PC-3 (cell line): ENCODE data around the gene PXT1. TPM values are rescaled to one million over a fixed set of nuclear protein-coding genes. Genes with fewer than 3 reads are reported as not detected.
A peak's percentile ranks its signal among the peaks of the same experiment; 100 is the strongest.

Experiments used
- ATAC-seq: fragments of 200-7000 bp; cut with Tn5 transposase; 2 replicates; pipeline ENCODE4 v1.9.1; 2020; ENCODE audit warnings: mild to moderate bottlenecking, moderate library complexity
- BruUV-seq: library from RNA; stranded (reverse); fragments of 400-500 nt; replicated peaks from 2 replicates; lab custom pipeline; 2021; lab: Mats Ljungman, UMichigan
- CTCF ChIA-PET: fragments of 300-600 bp; sonication (Branson Sonifier 250); formaldehyde crosslinking; loops from one replicate; lab custom pipeline; 2022; ENCODE audit warnings: antibody characterized with exemption; lab: Charles Lee
- POLR2A ChIA-PET: fragments of 300-600 bp; sonication (Branson Sonifier 250); formaldehyde crosslinking; loops from one replicate; lab custom pipeline; 2022; ENCODE audit warnings: antibody characterized with exemption; ENCODE audit not compliant: unreplicated experiment; lab: Charles Lee
- DNase-seq: peaks from one replicate; pipeline ENCODE4 v3.0.0-alpha.2; 2015
- H2AFZ ChIP-seq: fragments of 300-600 bp; sonication (generic); 2 replicates; pipeline ENCODE4 v1.6.0; 2016; ENCODE audit warnings: antibody characterized with exemption, low read length
- H3F3A ChIP-seq: fragments of 300-600 bp; sonication (generic); one replicate; pipeline ENCODE4 v1.6.0; 2017; ENCODE audit warnings: antibody characterized with exemption, low read length, control low read depth, mild to moderate bottlenecking; ENCODE audit not compliant: unreplicated experiment
- H3K27ac ChIP-seq: fragments of 300-600 bp; sonication (generic); 2 replicates; pipeline ENCODE4 v1.5.1; 2016; ENCODE audit warnings: mild to moderate bottlenecking, low read length
- H3K27me3 ChIP-seq: fragments of 300-600 bp; sonication (generic); 2 replicates; pipeline ENCODE4 v1.6.1; 2016; ENCODE audit warnings: low read length, mixed read lengths
- H3K36me3 ChIP-seq: fragments of 300-600 bp; sonication (generic); 2 replicates; pipeline ENCODE4 v1.6.1; 2016; ENCODE audit warnings: low read depth, mixed run types, low read length, mixed read lengths
- H3K4me1 ChIP-seq: fragments of 300-600 bp; sonication (generic); 2 replicates; pipeline ENCODE4 v1.5.1; 2016; ENCODE audit warnings: low read length; ENCODE audit not compliant: insufficient read depth
- H3K4me2 ChIP-seq: fragments of 300-600 bp; sonication (generic); 2 replicates; pipeline ENCODE4 v1.6.0; 2016; ENCODE audit warnings: low read length
- H3K4me3 ChIP-seq: fragments of 300-600 bp; sonication (generic); 2 replicates; pipeline ENCODE4 v1.5.1; 2016; ENCODE audit warnings: mild to moderate bottlenecking, low read length, mixed read lengths
- H3K79me2 ChIP-seq: fragments of 300-600 bp; sonication (generic); 2 replicates; pipeline ENCODE4 v1.6.1; 2017; ENCODE audit warnings: low read length, mixed read lengths
- H3K9ac ChIP-seq: fragments of 300-600 bp; sonication (generic); 2 replicates; pipeline ENCODE4 v1.6.0; 2016; ENCODE audit warnings: mild to moderate bottlenecking, low read length
- H3K9me2 ChIP-seq: fragments of 300-600 bp; sonication (generic); replicated peaks from 2 replicates; pipeline ENCODE4 v1.6.1; 2016; ENCODE audit warnings: mixed run types, low read length, mixed read lengths
- H3K9me3 ChIP-seq: fragments of 300-600 bp; sonication (generic); 2 replicates; pipeline ENCODE4 v1.6.1; 2016; ENCODE audit warnings: low read length, mixed read lengths
- H4K20me1 ChIP-seq: fragments of 300-600 bp; sonication (generic); 2 replicates; pipeline ENCODE4 v1.6.1; 2016; ENCODE audit warnings: low read length, mixed read lengths
- EZH2 ChIP-seq: fragments of 300-600 bp; sonication (generic); IDR thresholded peaks from one replicate; pipeline ENCODE4 v1.6.1; 2017; ENCODE audit warnings: antibody characterized with exemption, mild to moderate bottlenecking, low read length; ENCODE audit not compliant: unreplicated experiment
- EZH2phosphoT487 ChIP-seq: fragments of 300-600 bp; sonication (generic); IDR thresholded peaks from 2 replicates; pipeline ENCODE4 v1.6.1; 2018; ENCODE audit warnings: mild to moderate bottlenecking, antibody characterized with exemption, low read length, borderline replicate concordance
- intact Hi-C: fragments of 100-400 bp; cut with micrococcal nuclease; formaldehyde crosslinking; loops from 2 replicates; pipeline ENCODE4 v1.9.0; 2023
- total RNA-seq: library from RNA; depleted of rRNA; stranded (reverse); fragments of >200 nt; gene quantifications from 2 replicates; pipeline ENCODE4 v1.2.3, GENCODE V29; 2014
- TF ChIP-seq, protein P1 (sequence below): fragments of 300-600 bp; sonication (generic); conservative IDR thresholded peaks from 2 replicates; pipeline ENCODE4 v1.5.1; 2017; ENCODE audit warnings: antibody characterized with exemption, low read depth, mild to moderate bottlenecking, low read length

Gene PXT1
- total RNA-seq, 1 experiment from 2014 or later = not detected

DNA sequence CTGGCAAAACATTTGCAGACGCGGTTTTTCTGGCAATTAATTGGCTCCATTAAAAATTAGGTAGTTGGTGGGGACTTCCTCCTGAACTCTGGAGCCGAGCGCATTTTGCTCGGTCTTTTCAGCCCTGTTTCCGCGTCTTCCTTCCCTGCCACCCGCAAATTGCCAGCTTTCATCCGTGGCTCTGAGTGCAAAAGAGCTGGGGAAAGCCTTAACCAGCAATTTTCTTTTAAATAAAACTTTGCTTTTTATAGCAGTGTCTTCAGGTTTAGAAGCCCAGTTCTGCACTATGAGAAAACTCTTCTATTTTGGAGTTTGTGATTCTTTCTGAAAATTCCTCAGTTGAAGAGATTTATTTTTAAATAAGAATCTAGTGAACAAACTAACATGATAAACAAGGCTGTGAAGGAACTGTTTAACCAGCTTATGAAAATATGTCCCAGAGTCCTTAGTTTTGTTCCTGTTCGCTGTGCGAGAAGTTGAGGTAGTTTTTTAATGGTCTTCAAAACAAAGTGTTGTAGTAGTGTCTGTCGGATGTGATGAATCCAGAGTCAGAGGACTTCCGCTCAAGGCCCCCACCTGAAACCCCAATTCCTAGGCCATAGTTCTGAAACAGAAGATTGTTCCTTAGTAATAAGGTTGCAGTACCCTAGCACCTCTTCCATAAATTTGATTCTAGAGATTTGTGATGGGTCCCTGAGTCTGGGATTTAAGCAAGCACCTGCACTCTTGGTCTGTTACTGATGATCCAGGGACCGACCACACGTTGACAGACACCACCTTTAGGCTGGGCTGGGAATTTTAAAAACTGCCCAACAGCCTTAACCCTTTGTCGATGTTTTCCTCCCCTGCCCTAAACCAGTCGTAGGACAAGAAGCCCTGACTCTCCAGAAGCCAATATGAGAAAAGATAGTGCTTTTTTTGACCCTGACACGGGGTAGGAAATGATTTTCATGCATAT, 1.1 kb upstream of the PXT1 start:
- Histone ChIP-seq H4K20me1 (no peaks in the 10 kb centered on the region), H3K9me2 (no peaks in the 10 kb centered on the region), H3K9me3 (no peaks in the 10 kb centered on the region), H3K4me2 (peak overlapping the region; percentile 80), H3K4me1 (peaks cover 29% of the 10 kb centered on the region), H2AFZ (peak overlapping the region; percentile 93), H3F3A (peaks cover 4% of the 10 kb centered on the region), H3K36me3 (peaks cover 6% of the 10 kb centered on the region), H3K4me3 (peak overlapping the region; percentile 97), H3K27me3 (no peaks in the 10 kb centered on the region), H3K9ac (peak overlapping the region; percentile 94), H3K27ac (peak overlapping the region; percentile 83), H3K79me2 (peaks cover 57% of the 10 kb centered on the region)
- intact Hi-C loops = loop anchor here (5.0 kb wide), 1 partner anchor 164 kb away; no protein-coding TSS in a partner anchor
- BruUV-seq = TSS peak; percentile 42
- DNase-seq = peak; percentile 57
- CTCF ChIA-PET = interaction anchor here (0.8 kb wide), 1 partner anchor 21 kb away, joined by 3 read pairs; no protein-coding TSS in a partner anchor
- ATAC-seq = peak; percentile 20
- TF ChIP-seq, protein P1, sequence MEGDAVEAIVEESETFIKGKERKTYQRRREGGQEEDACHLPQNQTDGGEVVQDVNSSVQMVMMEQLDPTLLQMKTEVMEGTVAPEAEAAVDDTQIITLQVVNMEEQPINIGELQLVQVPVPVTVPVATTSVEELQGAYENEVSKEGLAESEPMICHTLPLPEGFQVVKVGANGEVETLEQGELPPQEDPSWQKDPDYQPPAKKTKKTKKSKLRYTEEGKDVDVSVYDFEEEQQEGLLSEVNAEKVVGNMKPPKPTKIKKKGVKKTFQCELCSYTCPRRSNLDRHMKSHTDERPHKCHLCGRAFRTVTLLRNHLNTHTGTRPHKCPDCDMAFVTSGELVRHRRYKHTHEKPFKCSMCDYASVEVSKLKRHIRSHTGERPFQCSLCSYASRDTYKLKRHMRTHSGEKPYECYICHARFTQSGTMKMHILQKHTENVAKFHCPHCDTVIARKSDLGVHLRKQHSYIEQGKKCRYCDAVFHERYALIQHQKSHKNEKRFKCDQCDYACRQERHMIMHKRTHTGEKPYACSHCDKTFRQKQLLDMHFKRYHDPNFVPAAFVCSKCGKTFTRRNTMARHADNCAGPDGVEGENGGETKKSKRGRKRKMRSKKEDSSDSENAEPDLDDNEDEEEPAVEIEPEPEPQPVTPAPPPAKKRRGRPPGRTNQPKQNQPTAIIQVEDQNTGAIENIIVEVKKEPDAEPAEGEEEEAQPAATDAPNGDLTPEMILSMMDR = peak; percentile 57
- TF ChIP-seq EZH2 = no peak
- POLR2A ChIA-PET = interaction anchor here (0.6 to 0.7 kb wide), 2 partner anchors 82 to 370 kb away, joined by 4 to 5 read pairs; no protein-coding TSS in a partner anchor

DNA sequence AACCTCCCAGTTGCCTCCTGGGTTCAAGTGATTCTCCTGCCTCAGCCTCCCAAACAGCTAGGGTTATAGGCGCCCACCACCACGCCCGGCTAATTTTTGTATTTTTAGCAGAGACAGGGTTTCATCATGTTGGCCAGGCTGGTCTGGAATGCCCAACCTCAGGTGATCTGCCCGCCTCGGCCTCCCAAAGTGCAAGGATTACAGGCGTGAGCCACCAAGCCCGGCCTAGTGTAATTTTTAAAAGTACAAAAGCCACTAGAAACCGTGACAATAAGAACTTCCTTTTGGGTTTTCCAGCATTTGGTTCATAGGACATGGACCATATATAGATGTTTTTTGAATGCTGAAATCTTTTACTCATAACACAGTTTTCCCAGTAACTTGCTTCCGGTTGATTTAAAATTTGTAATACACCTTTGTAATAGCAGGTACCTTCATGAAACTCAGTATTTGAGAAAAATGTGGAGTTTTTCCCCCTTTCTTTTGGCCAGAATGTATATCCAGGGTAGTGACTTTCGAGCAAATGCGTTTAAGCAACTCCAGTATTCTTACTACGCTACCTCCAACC, 467 bp downstream of the PXT1 start:
- Histone ChIP-seq H3K27me3 (no peaks in the 10 kb centered on the region), H3K36me3 (no peaks in the 10 kb centered on the region), H3K79me2 (peaks cover 43% of the 10 kb centered on the region), H3K9me2 (no peaks in the 10 kb centered on the region), H3K27ac (peak overlapping the region; percentile 83), H3K9ac (peak overlapping the region; percentile 94), H3F3A (peaks cover 4% of the 10 kb centered on the region), H2AFZ (peak overlapping the region; percentile 93), H3K4me2 (peak overlapping the region; percentile 80), H3K4me1 (peaks cover 29% of the 10 kb centered on the region), H3K4me3 (peak overlapping the region; percentile 97), H3K9me3 (no peaks in the 10 kb centered on the region), H4K20me1 (no peaks in the 10 kb centered on the region)
- no peak for ATAC-seq
- TSS peak; percentile 91 for BruUV-seq
- intact Hi-C loops = loop anchor here (1.0 to 5.0 kb wide), 2 partner anchors 152 to 165 kb away; partner anchors contain the start of gene SRSF3
- CTCF ChIA-PET = no interaction called here
- POLR2A ChIA-PET = interaction anchor here (0.6 kb wide), 1 partner anchor 19 kb away, joined by 3 read pairs; no protein-coding TSS in a partner anchor
- no peak for DNase-seq
- TF ChIP-seq EZH2 (no peak), EZH2phosphoT487 (no peak)
- TF ChIP-seq, protein P1 = no peak
